H1 (cell line): Measurements from ENCODE around the gene MYH6. TPM values are rescaled to one million over a fixed set of nuclear protein-coding genes. Genes with fewer than 3 reads are reported as not detected.

Source experiments
- CTCF ChIA-PET: fragments of 300-600 bp; sonication (Branson Sonifier 250); formaldehyde crosslinking; loops from one replicate; lab custom pipeline; 2021; ENCODE audit not compliant: partially characterized antibody; lab: Charles Lee
- POLR2A ChIA-PET: fragments of 300-600 bp; sonication (Branson Sonifier 250); formaldehyde crosslinking; loops from one replicate; lab custom pipeline; 2021; ENCODE audit warnings: inconsistent platforms; ENCODE audit not compliant: partially characterized antibody; lab: Charles Lee
- DNase-seq, 2 experiments: peaks; one replicate each; pipeline versions ENCODE4 v3.0.0 to v3.0.0-alpha.2; 2010 to 2022; ENCODE audit warnings: low spot score in 2 of 2, low read depth in 1 of 2, mixed read lengths in 1 of 2
- FAIRE-seq: peaks from 2 replicates; lab custom pipeline; 2011; peaks lifted over from hg19 to GRCh38; lab: Jason Lieb, UNC
- H2AFZ ChIP-seq: 2 replicates; pipeline ENCODE4 v1.8.1; 2012; ENCODE audit warnings: low read length, inconsistent platforms
- H2AK5ac ChIP-seq: 2 replicates; pipeline ENCODE4 v1.6.1; 2013; ENCODE audit warnings: low read depth, low read length
- H2BK120ac ChIP-seq: replicated peaks from 2 replicates; pipeline ENCODE3; 2013; ENCODE audit warnings: low read depth, low read length, inconsistent platforms
- H2BK12ac ChIP-seq: 2 replicates; pipeline ENCODE4 v1.6.1; 2013; ENCODE audit warnings: low read depth, low read length
- H2BK15ac ChIP-seq: 2 replicates; pipeline ENCODE4 v1.6.1; 2013; ENCODE audit warnings: low read length
- H2BK20ac ChIP-seq: 2 replicates; pipeline ENCODE4 v1.6.1; 2013; ENCODE audit warnings: low read length
- H2BK5ac ChIP-seq: 2 replicates; pipeline ENCODE4 v1.6.1; 2013; ENCODE audit warnings: low read depth, low read length
- H3K14ac ChIP-seq: 2 replicates; pipeline ENCODE4 v1.6.1; 2013; ENCODE audit warnings: inconsistent platforms; ENCODE audit not compliant: insufficient read length
- H3K18ac ChIP-seq: 2 replicates; pipeline ENCODE4 v1.6.1; 2013; ENCODE audit warnings: low read length; ENCODE audit errors: extremely low read depth
- H3K23ac ChIP-seq: 2 replicates; pipeline ENCODE4 v1.6.1; 2013; ENCODE audit warnings: inconsistent platforms; ENCODE audit not compliant: insufficient read length
- H3K23me2 ChIP-seq: 2 replicates; pipeline ENCODE4 v1.6.1; 2013; ENCODE audit warnings: low read depth, low read length
- H3K27ac ChIP-seq: 2 replicates; pipeline ENCODE4 v1.6.1; 2011; ENCODE audit warnings: low read depth, low read length, inconsistent platforms
- H3K27me3 ChIP-seq, 4 experiments: replicated peaks in 1 of 4; 1 replicate in 1 of 4; 2 replicates in 3 of 4; pipeline versions ENCODE4 v1.6.1 to v1.8.1; 2011 to 2013; ENCODE audit warnings: low read length in 3 of 4, mild to moderate bottlenecking in 3 of 4, inconsistent platforms in 2 of 4, mixed read lengths in 2 of 4, moderate library complexity in 1 of 4; ENCODE audit not compliant: control insufficient read depth in 3 of 4, insufficient read depth in 3 of 4; ENCODE audit errors: extremely low read depth in 1 of 4
- H3K36me3 ChIP-seq, 4 experiments: 2 replicates each; pipeline versions ENCODE4 v1.6.1 to v1.8.1; 2011 to 2013; ENCODE audit warnings: mild to moderate bottlenecking in 4 of 4, low read length in 3 of 4, moderate library complexity in 2 of 4, control low read depth in 1 of 4, inconsistent platforms in 1 of 4; ENCODE audit not compliant: insufficient read depth in 4 of 4, control insufficient read depth in 2 of 4
- H3K4ac ChIP-seq: replicated peaks from 2 replicates; pipeline ENCODE3; 2013; ENCODE audit warnings: low read length, low read depth, mixed read lengths, inconsistent platforms; ENCODE audit not compliant: insufficient read length
- H3K4me1 ChIP-seq, 4 experiments: replicated peaks in 1 of 4; 1 replicate in 1 of 4; 2 replicates in 3 of 4; pipeline versions ENCODE4 v1.6.1 to v1.8.1; 2011 to 2013; ENCODE audit warnings: low read length in 3 of 4, inconsistent platforms in 2 of 4, mixed read lengths in 1 of 4; ENCODE audit not compliant: insufficient read depth in 4 of 4, control insufficient read depth in 3 of 4
- H3K4me2 ChIP-seq, 2 experiments: 2 replicates each; pipeline versions ENCODE4 v1.6.1 to v1.8.1; 2011 to 2013; ENCODE audit warnings: low read depth in 2 of 2, low read length in 2 of 2, control low read depth in 1 of 2, inconsistent platforms in 1 of 2, mild to moderate bottlenecking in 1 of 2; ENCODE audit not compliant: insufficient read depth in 1 of 2
- H3K4me3 ChIP-seq, 4 experiments: fragments of 200-600, 300-600 bp in 1 of 4; sonication (generic), shearing (Covaris generic), sonication (Bioruptor Twin) in 1 of 4; 2 replicates each; pipeline versions ENCODE4 v1.5.1 to v1.8.1; 2011 to 2016; ENCODE audit warnings: low read length in 4 of 4, low read depth in 3 of 4, control low read depth in 2 of 4, inconsistent platforms in 2 of 4, mild to moderate bottlenecking in 2 of 4, mixed read lengths in 1 of 4, moderate library complexity in 1 of 4; ENCODE audit not compliant: insufficient read depth in 2 of 4; ENCODE audit errors: extremely low read depth in 1 of 4
- H3K56ac ChIP-seq: replicated peaks from 2 replicates; pipeline ENCODE3; 2013; ENCODE audit warnings: low read depth, mild to moderate bottlenecking, mixed read lengths, low read length, inconsistent platforms; ENCODE audit not compliant: insufficient read length
- H3K79me1 ChIP-seq: 2 replicates; pipeline ENCODE4 v1.6.1; 2013; ENCODE audit warnings: low read depth, low read length, control low read depth
- H3K79me2 ChIP-seq, 2 experiments: 2 replicates each; pipeline versions ENCODE4 v1.6.1 to v1.8.1; 2012 to 2013; ENCODE audit warnings: low read length in 2 of 2, mild to moderate bottlenecking in 2 of 2, inconsistent platforms in 1 of 2; ENCODE audit not compliant: insufficient read depth in 2 of 2, control insufficient read depth in 1 of 2
- H3K9ac ChIP-seq, 4 experiments: replicated peaks in 1 of 4; 1 replicate in 1 of 4; 2 replicates in 3 of 4; pipeline versions ENCODE4 v1.6.1 to v1.8.1; 2011 to 2013; ENCODE audit warnings: low read depth in 3 of 4, low read length in 3 of 4, control low read depth in 2 of 4, mild to moderate bottlenecking in 2 of 4, moderate library complexity in 2 of 4, inconsistent platforms in 1 of 4; ENCODE audit errors: extremely low read depth in 1 of 4
- H3K9me3 ChIP-seq, 2 experiments: 2 replicates each; pipeline versions ENCODE4 v1.6.1 to v1.8.1; 2012 to 2013; ENCODE audit warnings: mild to moderate bottlenecking in 2 of 2, moderate library complexity in 2 of 2, control low read depth in 1 of 2, inconsistent platforms in 1 of 2, low read depth in 1 of 2, low read length in 1 of 2, mixed read lengths in 1 of 2; ENCODE audit not compliant: insufficient read depth in 2 of 2
- H4K20me1 ChIP-seq, 2 experiments: replicated peaks in 1 of 2; 2 replicates each; pipeline versions ENCODE3 to v1.8.1; 2011 to 2013; ENCODE audit warnings: inconsistent platforms in 2 of 2, low read length in 2 of 2, mild to moderate bottlenecking in 1 of 2; ENCODE audit not compliant: insufficient read depth in 2 of 2, control insufficient read depth in 1 of 2
- H4K5ac ChIP-seq: 2 replicates; pipeline ENCODE4 v1.6.1; 2013; ENCODE audit warnings: low read length, low read depth, mixed read lengths, inconsistent platforms; ENCODE audit not compliant: insufficient read length
- H4K8ac ChIP-seq: 2 replicates; pipeline ENCODE4 v1.8.0; 2013; ENCODE audit warnings: mild to moderate bottlenecking, moderate library complexity, low read length, inconsistent platforms; ENCODE audit not compliant: insufficient read depth; ENCODE audit errors: extremely low read depth
- H4K91ac ChIP-seq: replicated peaks from 2 replicates; pipeline ENCODE3; 2013; ENCODE audit warnings: low read length, mixed read lengths, inconsistent platforms; ENCODE audit not compliant: insufficient read length
- RAD21 ChIP-seq, 2 experiments: IDR thresholded peaks in 1 of 2; conservative IDR thresholded peaks in 1 of 2; 2 replicates each; pipeline ENCODE4 v1.6.1; 2011; ENCODE audit warnings: low read depth in 2 of 2, low read length in 2 of 2, improper control_type of control experiment in 1 of 2, inconsistent platforms in 1 of 2, mild to moderate bottlenecking in 1 of 2, moderate library complexity in 1 of 2
- WGBS, 2 experiments: shearing (Covaris generic) in 1 of 2; methylation state at CpG; one replicate each; pipeline versions ENCODE4 v1.1.6 to v1.1.7; 2013 to 2015; ENCODE audit warnings: low lambda C conversion rate in 2 of 2, mixed read lengths in 2 of 2, inconsistent platforms in 1 of 2, low coverage in 1 of 2, missing lambda C conversion rate in 1 of 2; ENCODE audit not compliant: insufficient replicate concordance in 2 of 2, insufficient coverage in 1 of 2, insufficient read length in 1 of 2; ENCODE audit errors: extremely low coverage in 1 of 2, missing lambda C conversion rate in 1 of 2; 5-methylcytosine and 5-hydroxymethylcytosine counted together
- polyA plus RNA-seq, 7 experiments: library from polyadenylated mRNA; depleted of rRNA in 3 of 7; stranded (reverse) in 5 of 7; unstranded in 2 of 7; fragments of >200 nt in 5 of 7; fragments of 200-250 nt in 2 of 7; gene quantifications; 1 replicate in 5 of 7; 2 replicates in 1 of 7; 4 replicates in 1 of 7; pipeline versions ENCODE4 v1.2.1 to v1.2.3, GENCODE V29; 2011 to 2013; ENCODE audit warnings: missing spikeins in 2 of 7, mixed read lengths in 2 of 7
- total RNA-seq: library from RNA; stranded (reverse); fragmentation: NEBNext Ultra II Directional; extraction: Animal tissue kit (Norgen Biotek cat#: 25700); gene quantifications from 2 replicates; pipeline ENCODE4 v1.2.1, GENCODE V29; 2021
- TF ChIP-seq, protein P1 (sequence below), 3 experiments: IDR thresholded peaks; 1 replicate in 2 of 3; 2 replicates in 1 of 3; pipeline versions ENCODE4 v1.5.1 to v1.6.1; 2011; ENCODE audit warnings: low read length in 3 of 3, mild to moderate bottlenecking in 3 of 3, inconsistent platforms in 2 of 3, low read depth in 1 of 3, moderate library complexity in 1 of 3; ENCODE audit not compliant: insufficient read depth in 1 of 3; ENCODE audit errors: control extremely low read depth in 1 of 3

MYH6 gene
- total and polyA plus RNA-seq, 2 of the 8 experiments (the other 6 are each of a cell fraction or from before 2014, with no cell fraction given) = 0.03 TPM; not detected in 1

DNA sequence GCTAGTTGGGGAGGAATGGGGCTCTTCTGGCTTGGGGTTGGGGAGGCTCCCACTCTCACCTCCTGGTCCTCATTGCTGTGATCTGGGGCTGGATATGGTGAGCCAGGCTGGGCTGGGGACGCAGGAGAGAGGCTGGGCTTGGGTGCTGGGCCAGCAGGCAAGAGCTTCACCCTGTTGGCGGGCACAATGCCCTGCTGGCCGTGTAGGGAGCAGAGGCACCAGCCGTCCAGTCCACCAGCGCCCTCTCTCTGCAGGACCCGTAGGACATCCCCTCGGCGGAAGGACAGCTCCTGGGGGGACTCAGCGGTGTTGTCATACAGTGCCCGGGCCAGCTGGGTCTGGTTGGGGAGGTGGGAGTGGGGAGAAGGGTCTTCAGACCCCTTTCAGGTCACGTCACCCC lies 47.6 kb downstream of the MYH6 start:
- Histone ChIP-seq H3K23ac (no peak overlapping the region), H4K91ac (no peak overlapping the region), H4K5ac (no peak overlapping the region), H3K79me2 (no peaks in the 10 kb centered on the region), H2BK15ac (no peak overlapping the region), H2BK120ac (no peak overlapping the region), H3K36me3 (peaks cover 0 to 22% (median 11%) of the 10 kb centered on the region in 4 experiments; a peak in 4 of 8 replicates), H2BK5ac (no peak overlapping the region), H3K18ac (no peak overlapping the region), H3K4me1 (peaks cover 0 to 14% (median 10%) of the 10 kb centered on the region in 4 experiments; a peak in 5 of 7 replicates), H2BK12ac (no peak overlapping the region), H3K14ac (no peak overlapping the region), H3K23me2 (peaks cover 12% of the 10 kb centered on the region; the same call in 1 of the 2 replicates), H3K9me3 (no peaks in the 10 kb centered on the region), H2AK5ac (no peak overlapping the region), H3K4ac (no peak overlapping the region), H4K8ac (no peak overlapping the region), H3K56ac (no peak overlapping the region), H4K20me1 (peaks cover 8 to 13% of the 10 kb centered on the region in 2 experiments), H3K27ac (no peak overlapping the region), H3K4me3 (no peak overlapping the region), H3K9ac (no peak overlapping the region), H2BK20ac (no peak overlapping the region), H2AFZ (no peak overlapping the region), H3K79me1 (no peaks in the 10 kb centered on the region), H3K4me2 (no peak overlapping the region), H3K27me3 (no peaks in the 10 kb centered on the region; a peak in 1 of 7 replicates)
- DNase-seq (peak in 1 of 2 experiments; percentile 66), FAIRE-seq (no peak)
- 79% methylated on average over 11 of the region's 11 CpGs; no CpG with 5 or more reads in 1 of the 2 experiments for WGBS, 2 experiments
- CTCF ChIA-PET = interaction anchor here (0.6 to 20.9 kb wide), 39 partner anchors 8 to 239 kb away, joined by 3 to 333 read pairs (median 5); partner anchors contain the start of genes BCL2L2, CMTM5, IL25 and PABPN1
- POLR2A ChIA-PET = interaction anchor here (0.8 to 7.1 kb wide), 7 partner anchors 9 to 58 kb away, joined by 3 to 73 read pairs (median 6); partner anchors contain the start of genes CMTM5, PPP1R3E and SLC22A17
- peak; percentile 56 to 67 for TF ChIP-seq RAD21 (IDR thresholded peaks at IDR 0.05 in 1 of 2, conservative IDR thresholded peaks at IDR 0.05 in 1 of 2; ENCODE audit: low read depth in 2 of 2, low read length in 2 of 2)
- TF ChIP-seq, protein P1, sequence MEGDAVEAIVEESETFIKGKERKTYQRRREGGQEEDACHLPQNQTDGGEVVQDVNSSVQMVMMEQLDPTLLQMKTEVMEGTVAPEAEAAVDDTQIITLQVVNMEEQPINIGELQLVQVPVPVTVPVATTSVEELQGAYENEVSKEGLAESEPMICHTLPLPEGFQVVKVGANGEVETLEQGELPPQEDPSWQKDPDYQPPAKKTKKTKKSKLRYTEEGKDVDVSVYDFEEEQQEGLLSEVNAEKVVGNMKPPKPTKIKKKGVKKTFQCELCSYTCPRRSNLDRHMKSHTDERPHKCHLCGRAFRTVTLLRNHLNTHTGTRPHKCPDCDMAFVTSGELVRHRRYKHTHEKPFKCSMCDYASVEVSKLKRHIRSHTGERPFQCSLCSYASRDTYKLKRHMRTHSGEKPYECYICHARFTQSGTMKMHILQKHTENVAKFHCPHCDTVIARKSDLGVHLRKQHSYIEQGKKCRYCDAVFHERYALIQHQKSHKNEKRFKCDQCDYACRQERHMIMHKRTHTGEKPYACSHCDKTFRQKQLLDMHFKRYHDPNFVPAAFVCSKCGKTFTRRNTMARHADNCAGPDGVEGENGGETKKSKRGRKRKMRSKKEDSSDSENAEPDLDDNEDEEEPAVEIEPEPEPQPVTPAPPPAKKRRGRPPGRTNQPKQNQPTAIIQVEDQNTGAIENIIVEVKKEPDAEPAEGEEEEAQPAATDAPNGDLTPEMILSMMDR (IDR thresholded peaks at IDR 0.05; ENCODE audit: control extremely low read depth in 1 of 3, insufficient read depth in 1 of 3, low read depth in 1 of 3, low read length in 3 of 3) = peak; percentile 67 to 91 (median 75)
